NCI-H345 treated with DMSO at 0.1 percent for 48 hours (cell line): ENCODE data around the gene C14orf132.

ENCODE experiments used
- DNase-seq: peaks from one replicate; lab custom pipeline; 2025; ENCODE audit not compliant: unreplicated experiment; lab: John Stamatoyannopoulos, UW

The C14orf132 gene

GRCh38 chr14:96139879-96140278, 100.7 kb downstream of the C14orf132 start:
- no peak for DNase-seq

DNA sequence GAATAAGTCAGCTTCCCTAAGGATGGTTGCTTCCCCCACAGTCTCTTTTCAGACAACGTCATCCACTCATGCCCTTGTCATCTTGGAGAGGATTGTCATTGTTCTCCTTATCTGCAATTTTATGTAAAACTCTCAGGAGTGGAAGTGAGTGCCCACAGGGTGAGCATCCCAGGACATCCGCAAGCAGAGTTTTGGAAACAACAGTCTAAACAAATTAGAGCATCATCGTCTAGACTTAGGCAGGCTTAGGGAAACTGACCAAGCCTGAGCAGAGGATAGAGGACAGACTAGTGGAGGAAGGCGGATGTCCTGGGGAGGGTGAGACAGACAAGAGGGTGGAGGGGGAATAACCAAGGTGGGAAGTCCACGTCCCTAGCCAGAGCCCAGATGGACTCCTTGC, 101.8 kb downstream of the C14orf132 start:
- DNase-seq, result no peak
